Measurements from ENCODE around the gene ATP6V0D1.

The ATP6V0D1 gene

DNA sequence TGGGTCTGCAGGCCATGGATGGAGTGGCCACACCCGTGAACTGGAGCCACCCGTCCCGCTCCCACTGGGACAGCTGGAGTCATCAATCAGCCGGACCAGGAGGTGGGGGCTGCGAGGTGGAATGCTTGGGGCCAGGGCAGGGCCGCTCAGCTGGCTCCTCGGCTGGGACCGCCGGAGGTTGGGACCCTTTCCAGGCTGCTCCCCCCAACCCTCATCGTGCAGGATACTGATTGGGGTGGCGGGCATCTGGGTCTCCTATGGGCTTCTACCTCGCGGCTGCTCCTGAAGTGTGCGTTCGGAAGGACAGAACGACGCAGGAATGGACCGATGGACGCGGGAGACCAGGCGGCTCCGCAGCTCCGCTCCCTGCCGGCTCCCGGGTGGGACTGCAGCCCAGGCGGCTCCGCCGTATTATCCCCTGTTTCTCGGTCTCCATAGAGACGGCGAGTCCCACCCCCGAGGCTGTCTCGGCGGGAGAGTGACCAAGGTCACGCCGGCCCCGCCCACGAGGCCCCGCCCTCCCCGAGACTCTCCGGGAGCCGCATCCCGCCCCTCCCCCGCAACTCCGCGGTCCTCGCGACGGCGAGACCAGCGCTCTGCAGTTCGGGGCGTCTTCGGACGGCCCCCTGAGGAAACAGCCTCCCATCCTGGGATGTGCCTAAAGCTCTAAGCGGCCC, 87.7 kb downstream of the ATP6V0D1 start, which contains the start of gene TPPP3:
TSS of gene TPPP3 (minus strand) at position 388 of the 677 bp plus-strand sequence. CDS start 2,387 bp downstream, outside the sequence.
- peak within 1 kb of the TSS; percentile 29 for H3K4me3 ChIP-seq (ENCODE audit: low read depth, low read length)
- ChIA-PET POLR2A (interaction anchor here (1.2 kb wide), 1 partner anchor 9 kb away, joined by 3 read pairs; no protein-coding TSS in a partner anchor), CTCF (interaction anchor here (0.6 to 1.6 kb wide), 11 partner anchors 8 to 147 kb away, joined by 3 to 6 read pairs (median 4); partner anchors contain the start of genes KCTD19 and LRRC36)
- TF ChIP-seq ZNF341 (tag by site-specific recombination; IDR thresholded peaks at IDR 0.05; ENCODE audit: low read depth) = peak; percentile 54
- 0 out of 2 replicates have a peak, but pooled peaks have one; percentile 49 for TF ChIP-seq SP7 (tag by site-specific recombination; IDR thresholded peaks at IDR 0.05)
- TF ChIP-seq ZNF16 (tag by site-specific recombination; IDR thresholded peaks at IDR 0.05; ENCODE audit: low read depth) = no peak
- TF ChIP-seq ZFHX2 (tag by site-specific recombination; conservative IDR thresholded peaks at IDR 0.05) = peak; percentile 36; the same call in 1 of the 2 replicates
- TF ChIP-seq, protein P1, sequence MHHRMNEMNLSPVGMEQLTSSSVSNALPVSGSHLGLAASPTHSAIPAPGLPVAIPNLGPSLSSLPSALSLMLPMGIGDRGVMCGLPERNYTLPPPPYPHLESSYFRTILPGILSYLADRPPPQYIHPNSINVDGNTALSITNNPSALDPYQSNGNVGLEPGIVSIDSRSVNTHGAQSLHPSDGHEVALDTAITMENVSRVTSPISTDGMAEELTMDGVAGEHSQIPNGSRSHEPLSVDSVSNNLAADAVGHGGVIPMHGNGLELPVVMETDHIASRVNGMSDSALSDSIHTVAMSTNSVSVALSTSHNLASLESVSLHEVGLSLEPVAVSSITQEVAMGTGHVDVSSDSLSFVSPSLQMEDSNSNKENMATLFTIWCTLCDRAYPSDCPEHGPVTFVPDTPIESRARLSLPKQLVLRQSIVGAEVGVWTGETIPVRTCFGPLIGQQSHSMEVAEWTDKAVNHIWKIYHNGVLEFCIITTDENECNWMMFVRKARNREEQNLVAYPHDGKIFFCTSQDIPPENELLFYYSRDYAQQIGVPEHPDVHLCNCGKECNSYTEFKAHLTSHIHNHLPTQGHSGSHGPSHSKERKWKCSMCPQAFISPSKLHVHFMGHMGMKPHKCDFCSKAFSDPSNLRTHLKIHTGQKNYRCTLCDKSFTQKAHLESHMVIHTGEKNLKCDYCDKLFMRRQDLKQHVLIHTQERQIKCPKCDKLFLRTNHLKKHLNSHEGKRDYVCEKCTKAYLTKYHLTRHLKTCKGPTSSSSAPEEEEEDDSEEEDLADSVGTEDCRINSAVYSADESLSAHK (tag by site-specific recombination; IDR thresholded peaks at IDR 0.05) = 0 out of 2 replicates have a peak, but pooled peaks have one; percentile 20
- TF ChIP-seq MZF1 (tag by site-specific recombination; IDR thresholded peaks at IDR 0.05; ENCODE audit: borderline replicate concordance) = no peak
- no peak for TF ChIP-seq ZNF48 (tag by site-specific recombination; IDR thresholded peaks at IDR 0.05)
- TF ChIP-seq ZNF626 (tag by site-specific recombination; IDR thresholded peaks at IDR 0.05) = no peak
- TF ChIP-seq, protein P2, sequence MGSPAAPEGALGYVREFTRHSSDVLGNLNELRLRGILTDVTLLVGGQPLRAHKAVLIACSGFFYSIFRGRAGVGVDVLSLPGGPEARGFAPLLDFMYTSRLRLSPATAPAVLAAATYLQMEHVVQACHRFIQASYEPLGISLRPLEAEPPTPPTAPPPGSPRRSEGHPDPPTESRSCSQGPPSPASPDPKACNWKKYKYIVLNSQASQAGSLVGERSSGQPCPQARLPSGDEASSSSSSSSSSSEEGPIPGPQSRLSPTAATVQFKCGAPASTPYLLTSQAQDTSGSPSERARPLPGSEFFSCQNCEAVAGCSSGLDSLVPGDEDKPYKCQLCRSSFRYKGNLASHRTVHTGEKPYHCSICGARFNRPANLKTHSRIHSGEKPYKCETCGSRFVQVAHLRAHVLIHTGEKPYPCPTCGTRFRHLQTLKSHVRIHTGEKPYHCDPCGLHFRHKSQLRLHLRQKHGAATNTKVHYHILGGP (tag by site-specific recombination; IDR thresholded peaks at IDR 0.05) = no peak
- peak; percentile 68 for TF ChIP-seq SP3 (tag by site-specific recombination; IDR thresholded peaks at IDR 0.05)
- TF ChIP-seq ZNF366 (tag by site-specific recombination; conservative IDR thresholded peaks at IDR 0.05) = peak; percentile 27; the same call in 1 of the 2 replicates
- TF ChIP-seq ZIC2 (tag by site-specific recombination; IDR thresholded peaks at IDR 0.05) = 0 out of 2 replicates have a peak, but pooled peaks have one; percentile 34
- peak; percentile 48; the same call in 1 of the 2 replicates for TF ChIP-seq KLF7 (tag by site-specific recombination; IDR thresholded peaks at IDR 0.05; ENCODE audit: borderline replicate concordance)
- TF ChIP-seq, protein P3, sequence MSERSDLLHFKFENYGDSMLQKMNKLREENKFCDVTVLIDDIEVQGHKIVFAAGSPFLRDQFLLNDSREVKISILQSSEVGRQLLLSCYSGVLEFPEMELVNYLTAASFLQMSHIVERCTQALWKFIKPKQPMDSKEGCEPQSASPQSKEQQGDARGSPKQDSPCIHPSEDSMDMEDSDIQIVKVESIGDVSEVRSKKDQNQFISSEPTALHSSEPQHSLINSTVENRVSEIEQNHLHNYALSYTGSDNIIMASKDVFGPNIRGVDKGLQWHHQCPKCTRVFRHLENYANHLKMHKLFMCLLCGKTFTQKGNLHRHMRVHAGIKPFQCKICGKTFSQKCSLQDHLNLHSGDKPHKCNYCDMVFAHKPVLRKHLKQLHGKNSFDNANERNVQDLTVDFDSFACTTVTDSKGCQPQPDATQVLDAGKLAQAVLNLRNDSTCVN (tag by site-specific recombination; optimal IDR thresholded peaks at IDR 0.05) = peak; percentile 12
- TF ChIP-seq, protein P4, sequence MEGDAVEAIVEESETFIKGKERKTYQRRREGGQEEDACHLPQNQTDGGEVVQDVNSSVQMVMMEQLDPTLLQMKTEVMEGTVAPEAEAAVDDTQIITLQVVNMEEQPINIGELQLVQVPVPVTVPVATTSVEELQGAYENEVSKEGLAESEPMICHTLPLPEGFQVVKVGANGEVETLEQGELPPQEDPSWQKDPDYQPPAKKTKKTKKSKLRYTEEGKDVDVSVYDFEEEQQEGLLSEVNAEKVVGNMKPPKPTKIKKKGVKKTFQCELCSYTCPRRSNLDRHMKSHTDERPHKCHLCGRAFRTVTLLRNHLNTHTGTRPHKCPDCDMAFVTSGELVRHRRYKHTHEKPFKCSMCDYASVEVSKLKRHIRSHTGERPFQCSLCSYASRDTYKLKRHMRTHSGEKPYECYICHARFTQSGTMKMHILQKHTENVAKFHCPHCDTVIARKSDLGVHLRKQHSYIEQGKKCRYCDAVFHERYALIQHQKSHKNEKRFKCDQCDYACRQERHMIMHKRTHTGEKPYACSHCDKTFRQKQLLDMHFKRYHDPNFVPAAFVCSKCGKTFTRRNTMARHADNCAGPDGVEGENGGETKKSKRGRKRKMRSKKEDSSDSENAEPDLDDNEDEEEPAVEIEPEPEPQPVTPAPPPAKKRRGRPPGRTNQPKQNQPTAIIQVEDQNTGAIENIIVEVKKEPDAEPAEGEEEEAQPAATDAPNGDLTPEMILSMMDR (tag by site-specific recombination; IDR thresholded peaks at IDR 0.05) = peak; percentile 57
- TF ChIP-seq, protein P5, sequence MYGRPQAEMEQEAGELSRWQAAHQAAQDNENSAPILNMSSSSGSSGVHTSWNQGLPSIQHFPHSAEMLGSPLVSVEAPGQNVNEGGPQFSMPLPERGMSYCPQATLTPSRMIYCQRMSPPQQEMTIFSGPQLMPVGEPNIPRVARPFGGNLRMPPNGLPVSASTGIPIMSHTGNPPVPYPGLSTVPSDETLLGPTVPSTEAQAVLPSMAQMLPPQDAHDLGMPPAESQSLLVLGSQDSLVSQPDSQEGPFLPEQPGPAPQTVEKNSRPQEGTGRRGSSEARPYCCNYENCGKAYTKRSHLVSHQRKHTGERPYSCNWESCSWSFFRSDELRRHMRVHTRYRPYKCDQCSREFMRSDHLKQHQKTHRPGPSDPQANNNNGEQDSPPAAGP (tag by site-specific recombination; IDR thresholded peaks at IDR 0.05) = 0 out of 2 replicates have a peak, but pooled peaks have one; percentile 26
- TF ChIP-seq, protein P6, sequence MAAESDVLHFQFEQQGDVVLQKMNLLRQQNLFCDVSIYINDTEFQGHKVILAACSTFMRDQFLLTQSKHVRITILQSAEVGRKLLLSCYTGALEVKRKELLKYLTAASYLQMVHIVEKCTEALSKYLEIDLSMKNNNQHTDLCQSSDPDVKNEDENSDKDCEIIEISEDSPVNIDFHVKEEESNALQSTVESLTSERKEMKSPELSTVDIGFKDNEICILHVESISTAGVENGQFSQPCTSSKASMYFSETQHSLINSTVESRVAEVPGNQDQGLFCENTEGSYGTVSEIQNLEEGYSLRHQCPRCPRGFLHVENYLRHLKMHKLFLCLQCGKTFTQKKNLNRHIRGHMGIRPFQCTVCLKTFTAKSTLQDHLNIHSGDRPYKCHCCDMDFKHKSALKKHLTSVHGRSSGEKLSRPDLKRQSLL (tag by site-specific recombination; IDR thresholded peaks at IDR 0.05) = 0 out of 2 replicates have a peak, but pooled peaks have one; percentile 45
- no peak for TF ChIP-seq HOXD13 (CRISPR knock-in tag; IDR thresholded peaks at IDR 0.05; ENCODE audit: borderline replicate concordance)
- TF ChIP-seq, protein P7, sequence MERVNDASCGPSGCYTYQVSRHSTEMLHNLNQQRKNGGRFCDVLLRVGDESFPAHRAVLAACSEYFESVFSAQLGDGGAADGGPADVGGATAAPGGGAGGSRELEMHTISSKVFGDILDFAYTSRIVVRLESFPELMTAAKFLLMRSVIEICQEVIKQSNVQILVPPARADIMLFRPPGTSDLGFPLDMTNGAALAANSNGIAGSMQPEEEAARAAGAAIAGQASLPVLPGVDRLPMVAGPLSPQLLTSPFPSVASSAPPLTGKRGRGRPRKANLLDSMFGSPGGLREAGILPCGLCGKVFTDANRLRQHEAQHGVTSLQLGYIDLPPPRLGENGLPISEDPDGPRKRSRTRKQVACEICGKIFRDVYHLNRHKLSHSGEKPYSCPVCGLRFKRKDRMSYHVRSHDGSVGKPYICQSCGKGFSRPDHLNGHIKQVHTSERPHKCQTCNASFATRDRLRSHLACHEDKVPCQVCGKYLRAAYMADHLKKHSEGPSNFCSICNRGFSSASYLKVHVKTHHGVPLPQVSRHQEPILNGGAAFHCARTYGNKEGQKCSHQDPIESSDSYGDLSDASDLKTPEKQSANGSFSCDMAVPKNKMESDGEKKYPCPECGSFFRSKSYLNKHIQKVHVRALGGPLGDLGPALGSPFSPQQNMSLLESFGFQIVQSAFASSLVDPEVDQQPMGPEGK (tag by site-specific recombination; IDR thresholded peaks at IDR 0.05) = peak; percentile 51
- no peak for TF ChIP-seq ZNF514 (tag by site-specific recombination; IDR thresholded peaks at IDR 0.05)
- peak; percentile 66 for TF ChIP-seq SP2 (tag by site-specific recombination; IDR thresholded peaks at IDR 0.05)
- no peak for TF ChIP-seq ZNF404 (tag by site-specific recombination; IDR thresholded peaks at IDR 0.05)
- TF ChIP-seq KLF10 (tag by site-specific recombination; IDR thresholded peaks at IDR 0.05) = 0 out of 2 replicates have a peak, but pooled peaks have one; percentile 30
- peak; percentile 37; the same call in 1 of the 2 replicates for TF ChIP-seq KLF16 (tag by site-specific recombination; IDR thresholded peaks at IDR 0.05)
- 0 out of 2 replicates have a peak, but pooled peaks have one; percentile 34 for TF ChIP-seq ZNF335 (tag by site-specific recombination; conservative IDR thresholded peaks at IDR 0.05)
- TF ChIP-seq ZXDB (tag by site-specific recombination; IDR thresholded peaks at IDR 0.05) = 0 out of 2 replicates have a peak, but pooled peaks have one; percentile 14

More for the DNA sequence above, 87.7 kb downstream of the ATP6V0D1 start, which contains the start of gene TPPP3:
- Histone ChIP-seq H3K9me3 (ENCODE audit: control insufficient read depth, insufficient read depth, low read depth, low read length) (no peaks in the 10 kb centered on the region), H3K4me1 (ENCODE audit: control insufficient read depth, insufficient read depth, low read length) (peaks cover 14% of the 10 kb centered on the region), H3K36me3 (ENCODE audit: control insufficient read depth in 2 of 2, insufficient read depth in 1 of 2, low read length in 2 of 2) (no peaks in the 10 kb centered on the region), H3K27ac (ENCODE audit: extremely low read depth, low read depth, low read length) (no peak within 1 kb of the TSS; the same call in 1 of the 2 replicates)
